GM10266 (cell line): ENCODE measurements around the gene IRF4.

ENCODE experiments used
- DNase-seq: peaks from one replicate; pipeline ENCODE4 v3.0.0; 2012; ENCODE audit errors: extremely low spot score
- CTCF ChIP-seq: IDR thresholded peaks from 2 replicates; pipeline ENCODE4 v1.5.1; 2012; ENCODE audit warnings: mild to moderate bottlenecking, low read depth; ENCODE audit not compliant: control insufficient read depth, insufficient read depth; ENCODE audit errors: missing control alignments

IRF4 gene

GRCh38 chr6:345747-346385 is 45.7 kb upstream of the IRF4 start:
- no peak for TF ChIP-seq CTCF
- DNase-seq = no peak

- no peak for DNase-seq
- no peak for TF ChIP-seq CTCF
These were observed 45.0 kb upstream of the IRF4 start for GRCh38 chr6:346386-347030.

- TF ChIP-seq CTCF = no peak
- peak; percentile 54 for DNase-seq
These were observed 44.3 kb upstream of the IRF4 start for GRCh38 chr6:347232-347631.

- DNase-seq = no peak
- no peak for TF ChIP-seq CTCF
These were observed 43.3 kb upstream of the IRF4 start for GRCh38 chr6:347951-348859.

GRCh38 chr6:348860-349396 is 42.6 kb upstream of the IRF4 start:
- DNase-seq = no peak

GRCh38 chr6:349491-349921 is 42.0 kb upstream of the IRF4 start:
- no peak for TF ChIP-seq CTCF
- DNase-seq = no peak

More at GRCh38 chr6:348860-349396, 42.6 kb upstream of the IRF4 start:
- no peak for TF ChIP-seq CTCF
